GM12865 (cell line): ENCODE measurements around the gene FBXO40.
A peak's percentile ranks its signal among the peaks of the same experiment; 100 is the strongest.

ENCODE experiments used
- DNase-seq: peaks from one replicate; pipeline ENCODE4 v3.0.0; 2010; ENCODE audit warnings: low read depth
- H3K4me3 ChIP-seq: 2 replicates; pipeline ENCODE4 v1.5.1; 2011; ENCODE audit warnings: mild to moderate bottlenecking, low read depth, low read length, control low read depth
- CTCF ChIP-seq: IDR thresholded peaks from 2 replicates; pipeline ENCODE4 v1.5.1; 2011; ENCODE audit warnings: low read length, control low read depth, low read depth, inconsistent platforms; ENCODE audit not compliant: insufficient read depth; ENCODE audit errors: missing control alignments

The FBXO40 gene

GRCh38 chr3:121649645-121650044, 56.5 kb downstream of the FBXO40 start:
- TF ChIP-seq CTCF: no peak
- DNase-seq: no peak
- H3K4me3 ChIP-seq: no peak overlapping the region

GRCh38 chr3:121651684-121652083, 58.5 kb downstream of the FBXO40 start:
- no peak for TF ChIP-seq CTCF
- no peak for DNase-seq
- no peak overlapping the region for H3K4me3 ChIP-seq

- no peak for TF ChIP-seq CTCF
- H3K4me3 ChIP-seq: peak overlapping the region; percentile 22; the same call in 1 of the 2 replicates
- DNase-seq: peak; percentile 68
Observed at GRCh38 chr3:121654493-121655385, 61.6 kb downstream of the FBXO40 start.

GRCh38 chr3:121658716-121659435, 65.7 kb downstream of the FBXO40 start:
- peak overlapping the region; percentile 56 for H3K4me3 ChIP-seq
- TF ChIP-seq CTCF: no peak
- no peak for DNase-seq

- TF ChIP-seq CTCF: no peak
- H3K4me3 ChIP-seq: peak overlapping the region; percentile 56
- DNase-seq: no peak
Observed at GRCh38 chr3:121659586-121659985, 66.4 kb downstream of the FBXO40 start.

- peak; percentile 90 for DNase-seq
- no peak for TF ChIP-seq CTCF
- peak within 1 kb of the TSS; percentile 56 for H3K4me3 ChIP-seq
Observed at GRCh38 chr3:121660356-121661171, 67.4 kb downstream of the FBXO40 start, which contains the start of gene HCLS1. TSS of gene HCLS1 (minus strand) at chr3:121660903. CDS start at chr3:121658347, 2,556 bp downstream.
